Measurements from ENCODE around the gene LYSMD2.

DNA sequence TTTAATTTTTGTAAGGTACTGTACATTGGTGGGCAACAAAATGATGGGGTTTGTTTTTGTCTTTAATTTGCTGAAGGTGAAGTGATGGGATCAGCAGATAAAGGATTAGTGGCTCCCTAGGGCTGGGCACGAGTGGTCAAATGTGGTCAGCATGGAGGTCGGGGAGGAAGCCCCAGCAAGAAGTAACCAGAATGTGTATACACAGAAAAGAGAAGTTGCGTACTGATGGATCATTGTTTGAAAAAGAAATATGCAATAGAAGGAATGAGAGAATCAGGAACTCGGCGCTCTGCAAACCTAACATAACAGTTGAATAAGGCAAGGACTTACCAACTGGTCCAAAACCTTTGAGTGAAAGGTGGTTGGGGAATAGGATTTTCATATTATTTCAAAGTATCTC is 15.4 kb upstream of the LYSMD2 start:
- TF ChIP-seq FOXJ3 (CRISPR knock-in tag; IDR thresholded peaks at IDR 0.05; ENCODE audit: borderline replicate concordance) (no peak), HMGA2 (CRISPR knock-in tag; IDR thresholded peaks at IDR 0.05) (no peak), JUN (CRISPR knock-in tag; IDR thresholded peaks at IDR 0.05) (no peak), ELF4 (CRISPR knock-in tag; IDR thresholded peaks at IDR 0.05; ENCODE audit: low read depth) (no peak)
- TF ChIP-seq, protein P1, sequence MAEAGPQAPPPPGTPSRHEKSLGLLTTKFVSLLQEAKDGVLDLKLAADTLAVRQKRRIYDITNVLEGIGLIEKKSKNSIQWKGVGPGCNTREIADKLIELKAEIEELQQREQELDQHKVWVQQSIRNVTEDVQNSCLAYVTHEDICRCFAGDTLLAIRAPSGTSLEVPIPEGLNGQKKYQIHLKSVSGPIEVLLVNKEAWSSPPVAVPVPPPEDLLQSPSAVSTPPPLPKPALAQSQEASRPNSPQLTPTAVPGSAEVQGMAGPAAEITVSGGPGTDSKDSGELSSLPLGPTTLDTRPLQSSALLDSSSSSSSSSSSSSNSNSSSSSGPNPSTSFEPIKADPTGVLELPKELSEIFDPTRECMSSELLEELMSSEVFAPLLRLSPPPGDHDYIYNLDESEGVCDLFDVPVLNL (CRISPR knock-in tag; IDR thresholded peaks at IDR 0.05; ENCODE audit: borderline replicate concordance, low read depth), result no peak
- TF ChIP-seq, protein P2, sequence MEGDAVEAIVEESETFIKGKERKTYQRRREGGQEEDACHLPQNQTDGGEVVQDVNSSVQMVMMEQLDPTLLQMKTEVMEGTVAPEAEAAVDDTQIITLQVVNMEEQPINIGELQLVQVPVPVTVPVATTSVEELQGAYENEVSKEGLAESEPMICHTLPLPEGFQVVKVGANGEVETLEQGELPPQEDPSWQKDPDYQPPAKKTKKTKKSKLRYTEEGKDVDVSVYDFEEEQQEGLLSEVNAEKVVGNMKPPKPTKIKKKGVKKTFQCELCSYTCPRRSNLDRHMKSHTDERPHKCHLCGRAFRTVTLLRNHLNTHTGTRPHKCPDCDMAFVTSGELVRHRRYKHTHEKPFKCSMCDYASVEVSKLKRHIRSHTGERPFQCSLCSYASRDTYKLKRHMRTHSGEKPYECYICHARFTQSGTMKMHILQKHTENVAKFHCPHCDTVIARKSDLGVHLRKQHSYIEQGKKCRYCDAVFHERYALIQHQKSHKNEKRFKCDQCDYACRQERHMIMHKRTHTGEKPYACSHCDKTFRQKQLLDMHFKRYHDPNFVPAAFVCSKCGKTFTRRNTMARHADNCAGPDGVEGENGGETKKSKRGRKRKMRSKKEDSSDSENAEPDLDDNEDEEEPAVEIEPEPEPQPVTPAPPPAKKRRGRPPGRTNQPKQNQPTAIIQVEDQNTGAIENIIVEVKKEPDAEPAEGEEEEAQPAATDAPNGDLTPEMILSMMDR (IDR thresholded peaks at IDR 0.05), result no peak
- TF ChIP-seq, protein P3, sequence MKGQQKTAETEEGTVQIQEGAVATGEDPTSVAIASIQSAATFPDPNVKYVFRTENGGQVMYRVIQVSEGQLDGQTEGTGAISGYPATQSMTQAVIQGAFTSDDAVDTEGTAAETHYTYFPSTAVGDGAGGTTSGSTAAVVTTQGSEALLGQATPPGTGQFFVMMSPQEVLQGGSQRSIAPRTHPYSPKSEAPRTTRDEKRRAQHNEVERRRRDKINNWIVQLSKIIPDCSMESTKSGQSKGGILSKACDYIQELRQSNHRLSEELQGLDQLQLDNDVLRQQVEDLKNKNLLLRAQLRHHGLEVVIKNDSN (CRISPR knock-in tag; IDR thresholded peaks at IDR 0.05), result no peak

All from WTC11 (cell line).